Ascending aorta (tissue), 2 donors: ENCODE measurements around the gene PLCG2. TPM values are rescaled to one million over a fixed set of nuclear protein-coding genes. Genes with fewer than 3 reads are reported as not detected.

Experiments
- DNase-seq, 2 donors: peaks; one replicate each; pipeline ENCODE4 v3.0.0-alpha.2; 2019; ENCODE audit warnings: low spot score in 2 of 2
- H3K27ac ChIP-seq, 2 donors: fragments of 200-600 bp; sonication (generic); one replicate each; pipeline ENCODE4 v1.5.1; 2016 to 2017; ENCODE audit warnings: mild to moderate bottlenecking in 1 of 2
- H3K27me3 ChIP-seq: fragments of 200-600 bp; sonication (generic); one replicate; pipeline ENCODE4 v1.5.1; 2017
- H3K36me3 ChIP-seq, 2 donors: fragments of 200-600 bp; sonication (generic); one replicate each; pipeline ENCODE4 v1.5.1; 2016
- H3K4me1 ChIP-seq, 2 donors: fragments of 200-600 bp; sonication (generic); one replicate each; pipeline ENCODE4 v1.5.1; 2016 to 2017; ENCODE audit warnings: mild to moderate bottlenecking in 1 of 2
- H3K4me3 ChIP-seq, 2 donors: fragments of 200-600 bp; sonication (generic); one replicate each; pipeline ENCODE4 v1.5.1; 2016 to 2017; ENCODE audit warnings: mild to moderate bottlenecking in 1 of 2
- H3K9me3 ChIP-seq, 2 donors: fragments of 200-600 bp; sonication (generic); one replicate each; pipeline ENCODE4 v1.5.1; 2016
- intact Hi-C: fragments of 100-400 bp; cut with DNase I; formaldehyde crosslinking; loops from one replicate; pipeline ENCODE4 v1.15.1; 2023
- total RNA-seq: library from RNA; depleted of rRNA; stranded (reverse); fragments of >200 nt; gene quantifications from one replicate; pipeline ENCODE4 v1.1.0, GENCODE V29; 2016
- TF ChIP-seq, protein P1 (sequence below), 3 experiments: fragments of 200-600 bp in 2 of 3; fragments of 450-650 bp in 1 of 3; sonication (generic) in 2 of 3; IDR thresholded peaks; one replicate each; pipeline ENCODE4 v1.5.1; 2016 to 2019; ENCODE audit warnings: antibody characterized with exemption in 3 of 3, mild to moderate bottlenecking in 1 of 3, moderate library complexity in 1 of 3

The PLCG2 gene
- total RNA-seq: 34.2 TPM

DNA sequence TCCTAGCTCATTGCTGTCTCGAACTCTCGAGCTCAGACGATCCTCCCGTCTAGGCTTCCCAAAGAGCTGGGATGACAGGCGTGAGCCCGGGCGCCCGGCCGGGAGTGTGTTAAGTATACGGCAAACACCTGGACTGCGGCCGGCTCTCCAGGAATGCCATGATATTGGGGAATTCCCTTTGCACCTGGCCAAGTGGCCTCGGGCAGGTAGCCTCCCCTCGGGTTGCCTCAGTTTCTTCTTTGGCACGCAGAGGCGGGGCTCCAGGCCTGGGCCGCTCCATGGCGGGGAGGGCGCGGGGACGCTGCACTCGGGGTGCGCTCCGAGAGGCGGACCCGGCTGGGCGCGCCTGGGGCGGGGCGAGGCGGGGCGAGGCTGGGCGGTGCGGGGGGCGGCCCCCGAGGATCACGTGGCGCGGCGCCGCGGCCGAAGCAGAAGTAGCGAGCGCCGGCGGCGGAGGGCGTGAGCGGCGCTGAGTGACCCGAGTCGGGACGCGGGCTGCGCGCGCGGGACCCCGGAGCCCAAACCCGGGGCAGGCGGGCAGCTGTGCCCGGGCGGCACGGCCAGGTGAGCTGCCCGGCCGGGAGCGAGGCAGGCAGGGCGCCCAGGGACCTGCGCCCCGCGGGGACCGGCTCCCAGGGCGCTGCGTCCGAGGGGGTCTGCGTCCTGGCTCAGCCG, at the start of gene PLCG2:
PLCG2 (plus strand) TSS at position 431 of the 675 bp plus-strand sequence. CDS start 6,699 bp downstream, outside the sequence.
- peak within 1 kb of the TSS; percentile 35 to 66 for H3K4me3 ChIP-seq
- H3K4me1 ChIP-seq: no peaks in the 10 kb centered on the region
- H3K27ac ChIP-seq: peak within 1 kb of the TSS in 1 of 2 donors; percentile 18
- TF ChIP-seq, protein P1, sequence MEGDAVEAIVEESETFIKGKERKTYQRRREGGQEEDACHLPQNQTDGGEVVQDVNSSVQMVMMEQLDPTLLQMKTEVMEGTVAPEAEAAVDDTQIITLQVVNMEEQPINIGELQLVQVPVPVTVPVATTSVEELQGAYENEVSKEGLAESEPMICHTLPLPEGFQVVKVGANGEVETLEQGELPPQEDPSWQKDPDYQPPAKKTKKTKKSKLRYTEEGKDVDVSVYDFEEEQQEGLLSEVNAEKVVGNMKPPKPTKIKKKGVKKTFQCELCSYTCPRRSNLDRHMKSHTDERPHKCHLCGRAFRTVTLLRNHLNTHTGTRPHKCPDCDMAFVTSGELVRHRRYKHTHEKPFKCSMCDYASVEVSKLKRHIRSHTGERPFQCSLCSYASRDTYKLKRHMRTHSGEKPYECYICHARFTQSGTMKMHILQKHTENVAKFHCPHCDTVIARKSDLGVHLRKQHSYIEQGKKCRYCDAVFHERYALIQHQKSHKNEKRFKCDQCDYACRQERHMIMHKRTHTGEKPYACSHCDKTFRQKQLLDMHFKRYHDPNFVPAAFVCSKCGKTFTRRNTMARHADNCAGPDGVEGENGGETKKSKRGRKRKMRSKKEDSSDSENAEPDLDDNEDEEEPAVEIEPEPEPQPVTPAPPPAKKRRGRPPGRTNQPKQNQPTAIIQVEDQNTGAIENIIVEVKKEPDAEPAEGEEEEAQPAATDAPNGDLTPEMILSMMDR (IDR thresholded peaks at IDR 0.05): no peak
- intact Hi-C loops: no loop called here
- H3K9me3 ChIP-seq: no peaks in the 10 kb centered on the region
- peak in 1 of 2 donors; percentile 72 for DNase-seq
- no peaks in the 10 kb centered on the region for H3K36me3 ChIP-seq
- peaks cover 6% of the 10 kb centered on the region for H3K27me3 ChIP-seq

DNA sequence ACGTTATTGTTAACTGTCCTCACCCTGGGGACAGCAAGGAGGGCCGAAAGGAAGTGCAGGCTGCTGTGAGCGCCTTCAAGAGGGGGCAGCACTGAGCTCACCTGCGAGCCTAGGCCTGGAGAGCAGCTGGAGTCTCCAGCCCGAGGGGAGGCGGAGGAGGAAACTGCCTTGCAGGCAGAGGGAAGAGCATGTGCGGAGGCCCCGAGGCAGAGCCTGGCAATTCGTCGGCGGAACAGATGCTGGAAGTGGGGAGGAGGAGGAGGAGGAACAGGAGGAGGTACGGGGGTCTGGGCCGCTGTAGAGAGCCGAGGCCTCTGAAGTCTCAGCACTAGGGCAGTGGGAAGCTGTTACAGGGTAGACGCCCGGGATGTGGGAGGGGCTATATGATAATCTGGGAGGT, 49.6 kb upstream of the PLCG2 start:
- no peaks in the 10 kb centered on the region for H3K36me3 ChIP-seq
- TF ChIP-seq, protein P1 (IDR thresholded peaks at IDR 0.05): no peak
- intact Hi-C loops: no loop called here
- DNase-seq: no peak
- H3K4me1 ChIP-seq: peaks cover 0 to 9% of the 10 kb centered on the region in 2 donors
- no peaks in the 10 kb centered on the region for H3K27me3 ChIP-seq
- no peaks in the 10 kb centered on the region for H3K9me3 ChIP-seq
- no peak overlapping the region for H3K27ac ChIP-seq
- no peak overlapping the region for H3K4me3 ChIP-seq

- peaks cover 0 to 9% of the 10 kb centered on the region in 2 donors for H3K4me1 ChIP-seq
- no peak overlapping the region for H3K27ac ChIP-seq
- no peaks in the 10 kb centered on the region for H3K36me3 ChIP-seq
- no peaks in the 10 kb centered on the region for H3K27me3 ChIP-seq
- H3K9me3 ChIP-seq: no peaks in the 10 kb centered on the region
- peak in 1 of 2 donors; percentile 87 for DNase-seq
- H3K4me3 ChIP-seq: peak overlapping the region; percentile 44
- intact Hi-C loops: loop anchor here (10.0 kb wide), 1 partner anchor 526 kb away; no protein-coding TSS in a partner anchor
- TF ChIP-seq, protein P1 (IDR thresholded peaks at IDR 0.05): peak; percentile 4 to 48 (median 40)
These were observed 48.7 kb upstream of the PLCG2 start for GRCh38 chr16:81730090-81731051.

GRCh38 chr16:81731649-81732048, 47.4 kb upstream of the PLCG2 start:
- Histone ChIP-seq H3K27me3 (no peaks in the 10 kb centered on the region), H3K4me3 (no peak overlapping the region), H3K4me1 (peaks cover 0 to 9% of the 10 kb centered on the region in 2 donors), H3K9me3 (no peaks in the 10 kb centered on the region), H3K36me3 (no peaks in the 10 kb centered on the region), H3K27ac (no peak overlapping the region)
- TF ChIP-seq, protein P1 (IDR thresholded peaks at IDR 0.05): no peak
- intact Hi-C loops: loop anchor here (10.0 kb wide), 1 partner anchor 527 kb away; no protein-coding TSS in a partner anchor
- no peak for DNase-seq

- DNase-seq: no peak
- H3K4me3 ChIP-seq: no peak overlapping the region
- H3K4me1 ChIP-seq: peaks cover 0 to 9% of the 10 kb centered on the region in 2 donors
- no peaks in the 10 kb centered on the region for H3K27me3 ChIP-seq
- no peak overlapping the region for H3K27ac ChIP-seq
- no peaks in the 10 kb centered on the region for H3K36me3 ChIP-seq
- TF ChIP-seq, protein P1 (IDR thresholded peaks at IDR 0.05): no peak
- no peaks in the 10 kb centered on the region for H3K9me3 ChIP-seq
- intact Hi-C loops: loop anchor here (10.0 kb wide), 1 partner anchor 528 kb away; no protein-coding TSS in a partner anchor
These were observed 46.4 kb upstream of the PLCG2 start for GRCh38 chr16:81732699-81733098.
